Measurements from ENCODE around the gene SLC30A3. TPM values are rescaled to one million over a fixed set of nuclear protein-coding genes. Genes with fewer than 3 reads are reported as not detected.

SLC30A3 gene
- total and polyA plus RNA-seq, 2 of the 13 experiments (the other 11 are each of a cell fraction or from before 2014, with no cell fraction given), result 0.38 to 0.79 TPM

DNA sequence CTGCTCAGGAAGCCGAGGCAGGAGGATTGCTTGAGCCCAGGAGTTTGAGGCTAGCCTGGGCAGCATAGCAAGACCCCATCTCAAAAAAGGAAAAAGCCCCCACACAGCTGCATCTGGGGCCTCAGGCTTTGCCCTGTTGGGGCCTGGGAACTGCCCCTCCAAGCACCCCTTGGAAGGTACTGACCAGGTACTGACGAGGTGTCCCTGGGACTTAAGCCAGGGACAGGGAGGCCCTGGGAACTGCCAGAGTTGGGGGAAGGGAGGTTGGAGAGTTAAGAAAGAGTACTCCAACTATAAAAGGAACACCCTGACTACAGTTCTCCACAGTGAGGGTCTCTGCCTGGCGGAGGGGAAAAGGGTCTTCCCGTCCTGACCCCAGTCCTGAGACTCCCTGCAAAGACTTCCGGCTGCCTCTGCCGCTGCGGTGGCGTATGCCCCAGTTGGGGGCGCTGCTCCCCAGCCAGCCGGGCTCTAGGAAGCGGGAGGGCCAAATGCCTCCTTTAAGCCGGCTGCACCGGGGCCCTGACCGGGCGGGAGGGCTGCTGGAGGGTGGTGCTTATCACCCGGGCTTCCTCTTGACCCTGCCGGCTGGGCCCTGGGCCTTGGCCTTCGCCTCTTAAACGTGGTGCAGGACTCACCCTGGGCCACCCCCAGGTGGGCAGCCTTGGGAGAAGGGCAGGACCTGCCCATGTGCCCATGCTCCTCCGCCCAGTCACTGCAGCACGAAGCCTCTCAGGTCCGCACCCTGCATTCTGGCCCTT is 12.8 kb downstream of the SLC30A3 start (continued):
- TF ChIP-seq ZNF713 (CRISPR knock-in tag; IDR thresholded peaks at IDR 0.05) (no peak), MIER3 (CRISPR knock-in tag; IDR thresholded peaks at IDR 0.05; ENCODE audit: borderline replicate concordance) (peak; percentile 64; the same call in 1 of the 2 replicates), GLI4 (CRISPR knock-in tag; IDR thresholded peaks at IDR 0.05; ENCODE audit: borderline replicate concordance) (peak; percentile 62; the same call in 1 of the 2 replicates), PHF20 (CRISPR knock-in tag; IDR thresholded peaks at IDR 0.05) (peak; percentile 46; the same call in 1 of the 2 replicates), PHF8 (CRISPR knock-in tag; IDR thresholded peaks at IDR 0.05) (no peak), ZNF878 (CRISPR knock-in tag; IDR thresholded peaks at IDR 0.05) (no peak), ZNF230 (CRISPR knock-in tag; IDR thresholded peaks at IDR 0.05) (0 out of 2 replicates have a peak, but pooled peaks have one; percentile 78), CSRNP2 (CRISPR knock-in tag; conservative IDR thresholded peaks at IDR 0.05; ENCODE audit: low read depth) (no peak), ZBTB20 (CRISPR knock-in tag; IDR thresholded peaks at IDR 0.05; ENCODE audit: borderline replicate concordance, low read depth) (0 out of 2 replicates have a peak, but pooled peaks have one; percentile 49), ZNF740 (CRISPR knock-in tag; IDR thresholded peaks at IDR 0.05) (no peak), ZNF768 (CRISPR knock-in tag; IDR thresholded peaks at IDR 0.05) (peak; percentile 66; the same call in 1 of the 2 replicates), CBFB (CRISPR knock-in tag; IDR thresholded peaks at IDR 0.05) (peak; percentile 76; the same call in 1 of the 2 replicates), PRDM10 (CRISPR knock-in tag; IDR thresholded peaks at IDR 0.05; ENCODE audit: low read depth) (peak; percentile 49), ZNF766 (CRISPR knock-in tag; IDR thresholded peaks at IDR 0.05; ENCODE audit: borderline replicate concordance) (no peak)
- TF ChIP-seq, protein P1, sequence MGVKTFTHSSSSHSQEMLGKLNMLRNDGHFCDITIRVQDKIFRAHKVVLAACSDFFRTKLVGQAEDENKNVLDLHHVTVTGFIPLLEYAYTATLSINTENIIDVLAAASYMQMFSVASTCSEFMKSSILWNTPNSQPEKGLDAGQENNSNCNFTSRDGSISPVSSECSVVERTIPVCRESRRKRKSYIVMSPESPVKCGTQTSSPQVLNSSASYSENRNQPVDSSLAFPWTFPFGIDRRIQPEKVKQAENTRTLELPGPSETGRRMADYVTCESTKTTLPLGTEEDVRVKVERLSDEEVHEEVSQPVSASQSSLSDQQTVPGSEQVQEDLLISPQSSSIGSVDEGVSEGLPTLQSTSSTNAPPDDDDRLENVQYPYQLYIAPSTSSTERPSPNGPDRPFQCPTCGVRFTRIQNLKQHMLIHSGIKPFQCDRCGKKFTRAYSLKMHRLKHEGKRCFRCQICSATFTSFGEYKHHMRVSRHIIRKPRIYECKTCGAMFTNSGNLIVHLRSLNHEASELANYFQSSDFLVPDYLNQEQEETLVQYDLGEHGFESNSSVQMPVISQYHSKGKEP (CRISPR knock-in tag; IDR thresholded peaks at IDR 0.05), result no peak
- TF ChIP-seq, protein P2, sequence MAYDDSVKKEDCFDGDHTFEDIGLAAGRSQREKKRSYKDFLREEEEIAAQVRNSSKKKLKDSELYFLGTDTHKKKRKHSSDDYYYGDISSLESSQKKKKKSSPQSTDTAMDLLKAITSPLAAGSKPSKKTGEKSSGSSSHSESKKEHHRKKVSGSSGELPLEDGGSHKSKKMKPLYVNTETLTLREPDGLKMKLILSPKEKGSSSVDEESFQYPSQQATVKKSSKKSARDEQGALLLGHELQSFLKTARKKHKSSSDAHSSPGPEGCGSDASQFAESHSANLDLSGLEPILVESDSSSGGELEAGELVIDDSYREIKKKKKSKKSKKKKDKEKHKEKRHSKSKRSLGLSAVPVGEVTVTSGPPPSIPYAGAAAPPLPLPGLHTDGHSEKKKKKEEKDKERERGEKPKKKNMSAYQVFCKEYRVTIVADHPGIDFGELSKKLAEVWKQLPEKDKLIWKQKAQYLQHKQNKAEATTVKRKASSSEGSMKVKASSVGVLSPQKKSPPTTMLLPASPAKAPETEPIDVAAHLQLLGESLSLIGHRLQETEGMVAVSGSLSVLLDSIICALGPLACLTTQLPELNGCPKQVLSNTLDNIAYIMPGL (CRISPR knock-in tag; IDR thresholded peaks at IDR 0.05; ENCODE audit: borderline replicate concordance in 1 of 2, low read depth in 1 of 2), result peak; percentile 95 to 97
- TF ChIP-seq, protein P3, sequence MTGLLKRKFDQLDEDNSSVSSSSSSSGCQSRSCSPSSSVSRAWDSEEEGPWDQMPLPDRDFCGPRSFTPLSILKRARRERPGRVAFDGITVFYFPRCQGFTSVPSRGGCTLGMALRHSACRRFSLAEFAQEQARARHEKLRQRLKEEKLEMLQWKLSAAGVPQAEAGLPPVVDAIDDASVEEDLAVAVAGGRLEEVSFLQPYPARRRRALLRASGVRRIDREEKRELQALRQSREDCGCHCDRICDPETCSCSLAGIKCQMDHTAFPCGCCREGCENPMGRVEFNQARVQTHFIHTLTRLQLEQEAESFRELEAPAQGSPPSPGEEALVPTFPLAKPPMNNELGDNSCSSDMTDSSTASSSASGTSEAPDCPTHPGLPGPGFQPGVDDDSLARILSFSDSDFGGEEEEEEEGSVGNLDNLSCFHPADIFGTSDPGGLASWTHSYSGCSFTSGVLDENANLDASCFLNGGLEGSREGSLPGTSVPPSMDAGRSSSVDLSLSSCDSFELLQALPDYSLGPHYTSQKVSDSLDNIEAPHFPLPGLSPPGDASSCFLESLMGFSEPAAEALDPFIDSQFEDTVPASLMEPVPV (CRISPR knock-in tag; IDR thresholded peaks at IDR 0.05), result peak; percentile 86; the same call in 1 of the 2 replicates
